Stomach smooth muscle (tissue), 2 donors: Measurements from ENCODE around the gene PARVB.
A peak's percentile ranks its signal among the peaks of the same experiment; 100 is the strongest.

Experiments used
- H3K27ac ChIP-seq: one replicate; pipeline ENCODE4 v1.7.0; 2013; ENCODE audit warnings: mild to moderate bottlenecking, low read length, inconsistent platforms
- H3K27me3 ChIP-seq, 2 donors: one replicate each; pipeline ENCODE4 v1.7.0; 2013; ENCODE audit warnings: low read length in 2 of 2; ENCODE audit not compliant: insufficient read depth in 2 of 2, control insufficient read depth in 1 of 2
- H3K36me3 ChIP-seq, 2 donors: one replicate each; pipeline ENCODE4 v1.7.0; 2013; ENCODE audit warnings: low read length in 2 of 2; ENCODE audit not compliant: control insufficient read depth in 2 of 2, insufficient read depth in 2 of 2
- H3K4me1 ChIP-seq: one replicate; pipeline ENCODE4 v1.7.0; 2013; ENCODE audit warnings: low read length; ENCODE audit not compliant: control insufficient read depth, insufficient read depth
- H3K4me3 ChIP-seq, 2 donors: one replicate each; pipeline ENCODE4 v1.7.0; 2013; ENCODE audit warnings: low read length in 2 of 2
- H3K9ac ChIP-seq, 2 donors: one replicate each; pipeline ENCODE4 v1.7.0; 2013; ENCODE audit warnings: low read length in 2 of 2, mild to moderate bottlenecking in 1 of 2
- H3K9me3 ChIP-seq, 2 donors: one replicate each; pipeline ENCODE4 v1.7.0; 2013; ENCODE audit warnings: low read length in 2 of 2; ENCODE audit not compliant: control insufficient read depth in 2 of 2
- donor health status: healthy.
- donor health status: Pancreatic carcinoma.

Gene PARVB

GRCh38 chr22:44151676-44152075 is 127.6 kb downstream of the PARVB start:
- Histone ChIP-seq H3K27me3 (no peaks in the 10 kb centered on the region), H3K9ac (no peak overlapping the region), H3K27ac (no peak overlapping the region), H3K4me3 (no peak overlapping the region), H3K9me3 (no peaks in the 10 kb centered on the region), H3K36me3 (no peaks in the 10 kb centered on the region), H3K4me1 (peaks cover 26% of the 10 kb centered on the region)

GRCh38 chr22:44153710-44154109 is 129.6 kb downstream of the PARVB start:
- Histone ChIP-seq H3K4me1 (peaks cover 12% of the 10 kb centered on the region), H3K9me3 (no peaks in the 10 kb centered on the region), H3K4me3 (no peak overlapping the region), H3K27ac (no peak overlapping the region), H3K36me3 (no peaks in the 10 kb centered on the region), H3K9ac (no peak overlapping the region), H3K27me3 (no peaks in the 10 kb centered on the region)

- H3K36me3 ChIP-seq = no peaks in the 10 kb centered on the region
- no peaks in the 10 kb centered on the region for H3K9me3 ChIP-seq
- no peak overlapping the region for H3K27ac ChIP-seq
- peaks cover 16% of the 10 kb centered on the region for H3K4me1 ChIP-seq
- H3K27me3 ChIP-seq = no peaks in the 10 kb centered on the region
- no peak overlapping the region for H3K4me3 ChIP-seq
- H3K9ac ChIP-seq = no peak overlapping the region
Measured at GRCh38 chr22:44154436-44154942, 130.4 kb downstream of the PARVB start.

GRCh38 chr22:44155115-44155514 is 131.0 kb downstream of the PARVB start:
- no peak overlapping the region for H3K27ac ChIP-seq
- H3K9ac ChIP-seq = no peak overlapping the region
- no peaks in the 10 kb centered on the region for H3K27me3 ChIP-seq
- H3K9me3 ChIP-seq = no peaks in the 10 kb centered on the region
- H3K4me1 ChIP-seq = peaks cover 22% of the 10 kb centered on the region
- H3K4me3 ChIP-seq = no peak overlapping the region
- H3K36me3 ChIP-seq = no peaks in the 10 kb centered on the region

- Histone ChIP-seq H3K9me3 (no peaks in the 10 kb centered on the region), H3K27me3 (no peaks in the 10 kb centered on the region), H3K4me3 (peak overlapping the region in 1 of 2 donors; percentile 49), H3K9ac (no peak overlapping the region), H3K36me3 (no peaks in the 10 kb centered on the region), H3K4me1 (peaks cover 25% of the 10 kb centered on the region), H3K27ac (peak overlapping the region; percentile 77)
Measured at GRCh38 chr22:44157916-44158618, 134.0 kb downstream of the PARVB start.

- H3K9me3 ChIP-seq = no peaks in the 10 kb centered on the region
- peak overlapping the region; percentile 77 for H3K27ac ChIP-seq
- no peaks in the 10 kb centered on the region for H3K36me3 ChIP-seq
Measured at GRCh38 chr22:44158816-44159215, 134.7 kb downstream of the PARVB start.

GRCh38 chr22:44159221-44159620 is 135.1 kb downstream of the PARVB start:
- H3K9ac ChIP-seq = no peak overlapping the region
- no peaks in the 10 kb centered on the region for H3K27me3 ChIP-seq
- peak overlapping the region; percentile 77 for H3K27ac ChIP-seq
- no peaks in the 10 kb centered on the region for H3K9me3 ChIP-seq
- H3K4me3 ChIP-seq = peak overlapping the region in 1 of 2 donors; percentile 49
- no peaks in the 10 kb centered on the region for H3K36me3 ChIP-seq
- H3K4me1 ChIP-seq = peaks cover 27% of the 10 kb centered on the region

More at GRCh38 chr22:44158816-44159215, 134.7 kb downstream of the PARVB start:
- Histone ChIP-seq H3K27me3 (no peaks in the 10 kb centered on the region), H3K4me3 (peak overlapping the region in 1 of 2 donors; percentile 49), H3K4me1 (peaks cover 25% of the 10 kb centered on the region), H3K9ac (no peak overlapping the region)

GRCh38 chr22:44159811-44160210 is 135.7 kb downstream of the PARVB start:
- Histone ChIP-seq H3K4me1 (peaks cover 30% of the 10 kb centered on the region), H3K4me3 (peak overlapping the region in 1 of 2 donors; percentile 15), H3K27ac (peak overlapping the region; percentile 77), H3K9ac (no peak overlapping the region), H3K9me3 (no peaks in the 10 kb centered on the region), H3K36me3 (no peaks in the 10 kb centered on the region), H3K27me3 (no peaks in the 10 kb centered on the region)

- Histone ChIP-seq H3K9me3 (no peaks in the 10 kb centered on the region), H3K4me3 (no peak overlapping the region), H3K4me1 (peaks cover 30% of the 10 kb centered on the region), H3K9ac (no peak overlapping the region), H3K27me3 (no peaks in the 10 kb centered on the region), H3K27ac (no peak overlapping the region), H3K36me3 (no peaks in the 10 kb centered on the region)
Measured at GRCh38 chr22:44160421-44160820, 136.3 kb downstream of the PARVB start.

GRCh38 chr22:44161673-44162072 is 137.6 kb downstream of the PARVB start:
- Histone ChIP-seq H3K9me3 (no peaks in the 10 kb centered on the region), H3K4me1 (peaks cover 30% of the 10 kb centered on the region)

GRCh38 chr22:44162960-44163359 is 138.9 kb downstream of the PARVB start:
- H3K36me3 ChIP-seq = no peaks in the 10 kb centered on the region
- no peak overlapping the region for H3K9ac ChIP-seq
- H3K4me1 ChIP-seq = peaks cover 30% of the 10 kb centered on the region
- no peaks in the 10 kb centered on the region for H3K9me3 ChIP-seq
- H3K4me3 ChIP-seq = no peak overlapping the region
- H3K27me3 ChIP-seq = no peaks in the 10 kb centered on the region
- H3K27ac ChIP-seq = no peak overlapping the region

More at GRCh38 chr22:44161673-44162072, 137.6 kb downstream of the PARVB start:
- H3K9ac ChIP-seq = no peak overlapping the region
- no peak overlapping the region for H3K4me3 ChIP-seq
- no peaks in the 10 kb centered on the region for H3K36me3 ChIP-seq
- H3K27me3 ChIP-seq = no peaks in the 10 kb centered on the region
- H3K27ac ChIP-seq = no peak overlapping the region
